Activated T-cell treated with anti-CD3 and anti-CD28 coated beads, Interleukin-2, amount 50 U/mL, for 72 hours (primary cell): Measurements from ENCODE around the gene SHISA9. TPM values are rescaled to one million over a fixed set of nuclear protein-coding genes. Genes with fewer than 3 reads are reported as not detected.

Source experiments
- ATAC-seq, 2 donors: fragments of 150-1000 bp; cut with Tn5 transposase; replicated peaks in 1 of 2; 2 replicates each; pipeline ENCODE4 v1.10.0; 2021; ENCODE audit warnings: moderate library complexity in 2 of 2, mild to moderate bottlenecking in 1 of 2
- DNase-seq, 2 donors: peaks; one replicate each; pipeline ENCODE4 v3.0.0; 2021 to 2022; ENCODE audit warnings: mixed read lengths in 1 of 2
- H3K27ac Mint-ChIP-seq: one replicate; pipeline ENCODE4 v1.8.0; 2022; ENCODE audit warnings: mild to moderate bottlenecking, moderate library complexity, mixed read lengths
- H3K27me3 Mint-ChIP-seq: one replicate; pipeline ENCODE4 v1.8.0; 2022; ENCODE audit warnings: low read depth, mixed read lengths
- H3K36me3 Mint-ChIP-seq, 2 donors: one replicate each; pipeline ENCODE4 v1.8.0; 2022; ENCODE audit warnings: mixed read lengths in 2 of 2, mild to moderate bottlenecking in 1 of 2; ENCODE audit not compliant: insufficient read depth in 2 of 2
- H3K4me1 Mint-ChIP-seq: one replicate; pipeline ENCODE4 v1.8.0; 2022; ENCODE audit warnings: low read depth, mixed read lengths
- H3K4me3 Mint-ChIP-seq, 2 donors: one replicate each; pipeline ENCODE4 v1.8.0; 2022; ENCODE audit warnings: mild to moderate bottlenecking in 2 of 2, mixed read lengths in 2 of 2, moderate library complexity in 2 of 2
- H3K9me3 Mint-ChIP-seq, 2 donors: one replicate each; pipeline ENCODE4 v1.8.0; 2022; ENCODE audit warnings: mixed read lengths in 2 of 2
- total RNA-seq, 2 donors: library from RNA; stranded (reverse); gene quantifications; one replicate each; pipeline ENCODE4 v1.2.3, GENCODE V29; 2022

Gene SHISA9
- total RNA-seq, 2 donors from 2014 or later = 0.14 TPM; not detected in 1

DNA sequence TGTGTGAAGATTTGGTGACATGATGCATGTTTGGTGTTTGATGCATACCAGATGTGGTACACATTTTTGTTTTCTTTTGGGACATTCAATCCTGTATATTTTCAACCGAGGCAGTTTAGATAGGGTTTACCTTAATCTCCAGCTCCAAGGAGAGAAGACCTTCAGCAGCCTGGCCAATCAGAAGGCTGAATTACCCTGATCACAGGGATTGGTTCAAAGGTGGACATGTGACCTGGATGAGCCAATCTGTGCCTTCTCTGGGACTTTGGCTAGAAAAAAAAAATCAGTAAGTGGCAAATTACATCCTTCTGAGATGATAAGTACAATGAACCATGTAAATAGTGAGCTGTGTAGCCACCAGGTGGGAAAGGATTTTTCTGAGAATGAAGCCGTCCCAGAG, 205.1 kb downstream of the SHISA9 start:
- DNase-seq (no peak), ATAC-seq (no peak)
- Mint-ChIP-seq H3K4me3 (no peak overlapping the region), H3K4me1 (no peaks in the 10 kb centered on the region), H3K27me3 (no peaks in the 10 kb centered on the region), H3K36me3 (no peaks in the 10 kb centered on the region), H3K27ac (no peak overlapping the region), H3K9me3 (peaks cover 3 to 4% of the 10 kb centered on the region in 2 donors)

DNA sequence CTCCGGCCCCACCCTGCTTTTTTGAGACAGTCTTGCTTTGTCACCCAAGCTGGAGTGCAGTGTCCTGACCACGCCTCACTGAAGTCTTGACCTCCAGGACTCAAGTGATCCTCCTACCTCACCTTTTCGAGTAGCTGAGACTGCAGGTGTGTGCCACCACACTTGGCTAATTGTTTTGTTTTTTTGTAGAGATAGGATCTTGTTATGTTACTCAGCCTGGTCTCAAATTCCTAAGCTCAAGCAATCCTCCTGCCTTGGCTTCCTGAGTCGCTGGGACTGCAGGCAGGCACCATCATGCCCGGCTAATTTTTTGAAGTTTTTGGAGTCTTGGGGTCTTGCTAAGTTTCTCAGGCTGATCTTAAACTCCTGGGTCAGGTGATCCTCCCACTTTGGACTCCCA, 206.7 kb downstream of the SHISA9 start:
- Mint-ChIP-seq H3K27ac (no peak overlapping the region), H3K4me1 (no peaks in the 10 kb centered on the region), H3K36me3 (no peaks in the 10 kb centered on the region), H3K4me3 (no peak overlapping the region), H3K9me3 (peaks cover 5 to 6% of the 10 kb centered on the region in 2 donors), H3K27me3 (no peaks in the 10 kb centered on the region)
- ATAC-seq = no peak
- DNase-seq = no peak

- no peaks in the 10 kb centered on the region for H3K27me3 Mint-ChIP-seq
- H3K27ac Mint-ChIP-seq = no peak overlapping the region
- H3K36me3 Mint-ChIP-seq = no peaks in the 10 kb centered on the region
- H3K4me1 Mint-ChIP-seq = no peaks in the 10 kb centered on the region
- ATAC-seq (no peak), DNase-seq (no peak)
- H3K4me3 Mint-ChIP-seq = no peak overlapping the region
- H3K9me3 Mint-ChIP-seq = peaks cover 4 to 5% of the 10 kb centered on the region in 2 donors
These were observed 207.8 kb downstream of the SHISA9 start for GRCh38 chr16:13109171-13109570.

- no peak overlapping the region for H3K27ac Mint-ChIP-seq
- no peaks in the 10 kb centered on the region for H3K4me1 Mint-ChIP-seq
- H3K27me3 Mint-ChIP-seq = no peaks in the 10 kb centered on the region
- DNase-seq = no peak
- H3K4me3 Mint-ChIP-seq = no peak overlapping the region
- no peaks in the 10 kb centered on the region for H3K36me3 Mint-ChIP-seq
- peaks cover 4 to 7% of the 10 kb centered on the region in 2 donors for H3K9me3 Mint-ChIP-seq
- ATAC-seq = no peak
These were observed 208.9 kb downstream of the SHISA9 start for GRCh38 chr16:13110124-13110796.

DNA sequence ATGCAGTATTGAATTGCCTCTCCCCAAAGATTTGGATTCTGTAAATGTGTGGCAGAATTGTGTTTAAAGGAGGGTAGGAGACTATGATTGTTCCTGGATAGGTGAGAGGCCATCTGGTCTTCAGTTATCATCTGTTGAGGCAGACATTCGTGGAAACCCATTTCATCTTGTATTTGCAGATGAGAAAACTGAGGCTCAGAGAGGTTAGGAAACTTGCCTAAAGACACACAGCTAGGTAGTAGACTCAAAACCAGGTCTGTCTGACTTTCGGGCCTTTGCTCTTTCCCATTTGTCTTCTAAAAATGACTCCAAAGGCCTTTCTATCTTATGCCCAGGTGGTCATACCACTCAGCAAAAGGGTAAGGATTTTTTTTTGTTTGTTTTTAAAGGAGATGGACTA, 210.3 kb downstream of the SHISA9 start:
- no peak for ATAC-seq
- no peak overlapping the region for H3K4me3 Mint-ChIP-seq
- no peaks in the 10 kb centered on the region for H3K4me1 Mint-ChIP-seq
- no peak for DNase-seq
- H3K36me3 Mint-ChIP-seq = no peaks in the 10 kb centered on the region
- H3K9me3 Mint-ChIP-seq = peaks cover 2 to 8% of the 10 kb centered on the region in 2 donors
- no peaks in the 10 kb centered on the region for H3K27me3 Mint-ChIP-seq
- H3K27ac Mint-ChIP-seq = no peak overlapping the region

DNA sequence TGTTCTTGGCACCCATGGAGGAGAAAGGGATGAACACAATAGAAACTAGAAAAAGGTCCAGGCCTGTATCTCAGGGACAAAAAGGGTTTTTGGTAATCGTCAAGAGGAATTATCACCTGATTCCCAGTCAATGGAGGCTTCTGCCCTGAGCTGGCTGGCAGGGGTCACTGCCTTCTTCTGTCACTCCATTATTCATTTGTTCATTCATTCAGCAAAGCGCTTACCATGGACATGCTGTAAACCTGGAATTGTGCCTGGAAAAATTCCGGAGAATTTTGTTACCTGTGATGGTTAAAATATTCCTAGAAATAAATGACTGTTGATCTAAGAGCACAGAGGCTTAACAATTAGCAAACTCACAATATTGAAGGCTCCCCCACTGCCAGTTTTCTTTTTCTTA, 212.3 kb downstream of the SHISA9 start:
- no peak for DNase-seq
- Mint-ChIP-seq H3K4me3 (no peak overlapping the region), H3K9me3 (peaks cover 2 to 7% of the 10 kb centered on the region in 2 donors), H3K4me1 (no peaks in the 10 kb centered on the region), H3K27ac (no peak overlapping the region), H3K36me3 (no peaks in the 10 kb centered on the region), H3K27me3 (no peaks in the 10 kb centered on the region)
- no peak for ATAC-seq

DNA sequence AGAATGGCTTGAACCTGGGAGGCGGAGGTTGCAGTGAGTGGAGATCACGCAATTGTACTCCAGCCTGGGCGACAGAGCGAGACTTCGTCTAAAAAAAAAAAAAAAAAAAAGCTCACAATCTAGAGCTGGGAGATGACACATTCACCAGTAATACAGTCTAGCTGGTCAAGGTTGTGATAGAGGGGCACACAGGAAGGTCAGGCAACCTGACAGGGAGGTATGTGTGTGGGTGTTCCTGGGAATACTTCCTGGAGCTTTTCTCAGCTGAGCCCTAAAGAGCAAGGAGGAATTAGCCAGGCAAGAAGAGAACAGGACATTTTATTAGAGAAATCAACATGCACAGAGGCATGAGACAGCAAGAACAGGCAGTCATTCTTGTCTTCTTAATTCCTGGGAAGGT, 216.7 kb downstream of the SHISA9 start:
- Mint-ChIP-seq H3K9me3 (peaks cover 0 to 8% of the 10 kb centered on the region in 2 donors), H3K36me3 (no peaks in the 10 kb centered on the region), H3K4me1 (no peaks in the 10 kb centered on the region), H3K4me3 (no peak overlapping the region), H3K27ac (no peak overlapping the region), H3K27me3 (peaks cover 8% of the 10 kb centered on the region)
- DNase-seq (no peak), ATAC-seq (no peak)

DNA sequence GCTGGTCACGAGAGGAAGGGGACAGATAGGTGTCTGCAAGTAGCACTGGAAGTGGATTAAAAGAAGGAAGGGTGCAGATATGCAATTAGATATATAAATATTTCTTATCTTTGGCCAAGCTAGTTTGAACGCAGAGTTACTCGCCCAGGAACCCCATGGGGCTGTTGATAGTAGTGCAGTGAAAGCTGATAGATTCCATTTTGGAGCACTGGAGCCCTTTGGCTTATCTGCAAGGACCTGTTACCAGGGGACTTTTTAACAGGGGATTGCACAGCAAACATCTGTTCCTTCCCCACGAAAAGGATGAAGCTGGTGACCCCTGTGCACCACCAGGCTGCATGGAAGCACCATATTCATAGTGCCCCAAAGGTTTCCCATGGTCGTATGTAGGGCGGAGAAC, 218.7 kb downstream of the SHISA9 start:
- H3K36me3 Mint-ChIP-seq = no peaks in the 10 kb centered on the region
- no peak overlapping the region for H3K27ac Mint-ChIP-seq
- no peak for DNase-seq
- no peak for ATAC-seq
- H3K4me3 Mint-ChIP-seq = no peak overlapping the region
- H3K27me3 Mint-ChIP-seq = peaks cover 8% of the 10 kb centered on the region
- H3K9me3 Mint-ChIP-seq = peaks cover 0 to 6% of the 10 kb centered on the region in 2 donors
- H3K4me1 Mint-ChIP-seq = no peaks in the 10 kb centered on the region

- no peaks in the 10 kb centered on the region for H3K36me3 Mint-ChIP-seq
- H3K4me3 Mint-ChIP-seq = no peak overlapping the region
- H3K4me1 Mint-ChIP-seq = no peaks in the 10 kb centered on the region
- H3K27ac Mint-ChIP-seq = no peak overlapping the region
- peaks cover 8% of the 10 kb centered on the region for H3K27me3 Mint-ChIP-seq
- no peak for ATAC-seq
- H3K9me3 Mint-ChIP-seq = peaks cover 0 to 6% of the 10 kb centered on the region in 2 donors
- no peak for DNase-seq
These were observed 219.2 kb downstream of the SHISA9 start for GRCh38 chr16:13120557-13120956.

DNA sequence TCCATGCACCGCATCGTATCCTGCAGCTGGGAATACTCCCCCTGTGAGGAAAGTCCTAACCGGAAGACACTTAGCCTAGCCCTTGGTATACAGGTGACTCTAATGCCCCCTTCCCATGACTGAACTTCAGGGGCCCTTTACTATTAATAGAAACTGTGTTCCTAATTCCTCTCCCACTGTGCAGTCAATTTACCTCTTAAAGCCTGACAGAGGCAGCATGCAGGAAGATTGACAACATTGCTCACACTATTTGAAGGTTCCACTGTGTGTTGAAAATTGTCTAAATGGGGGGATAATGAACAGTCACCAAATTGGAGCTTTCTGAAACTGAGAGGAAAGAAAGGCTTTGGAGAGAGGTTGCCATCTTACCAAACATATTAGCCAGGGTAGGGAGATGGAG, 222.6 kb downstream of the SHISA9 start:
- ATAC-seq (no peak), DNase-seq (no peak)
- H3K9me3 Mint-ChIP-seq = peaks cover 0 to 3% of the 10 kb centered on the region in 2 donors
- peaks cover 8% of the 10 kb centered on the region for H3K27me3 Mint-ChIP-seq
- H3K27ac Mint-ChIP-seq = no peak overlapping the region
- no peaks in the 10 kb centered on the region for H3K36me3 Mint-ChIP-seq
- H3K4me3 Mint-ChIP-seq = no peak overlapping the region
- no peaks in the 10 kb centered on the region for H3K4me1 Mint-ChIP-seq

GRCh38 chr16:13127144-13127543, 225.7 kb downstream of the SHISA9 start:
- H3K4me1 Mint-ChIP-seq = no peaks in the 10 kb centered on the region
- no peak overlapping the region for H3K27ac Mint-ChIP-seq
- no peak overlapping the region for H3K4me3 Mint-ChIP-seq
- no peak for ATAC-seq
- H3K9me3 Mint-ChIP-seq = peaks cover 3 to 7% of the 10 kb centered on the region in 2 donors
- no peaks in the 10 kb centered on the region for H3K36me3 Mint-ChIP-seq
- no peaks in the 10 kb centered on the region for H3K27me3 Mint-ChIP-seq
- no peak for DNase-seq

GRCh38 chr16:13130586-13130985, 229.2 kb downstream of the SHISA9 start:
- no peak overlapping the region for H3K4me3 Mint-ChIP-seq
- ATAC-seq (no peak), DNase-seq (no peak)
- peaks cover 5% of the 10 kb centered on the region for H3K27me3 Mint-ChIP-seq
- H3K9me3 Mint-ChIP-seq = peaks cover 4 to 11% of the 10 kb centered on the region in 2 donors
- H3K4me1 Mint-ChIP-seq = no peaks in the 10 kb centered on the region
- no peaks in the 10 kb centered on the region for H3K36me3 Mint-ChIP-seq
- no peak overlapping the region for H3K27ac Mint-ChIP-seq

- peaks cover 3 to 9% of the 10 kb centered on the region in 2 donors for H3K9me3 Mint-ChIP-seq
- no peaks in the 10 kb centered on the region for H3K4me1 Mint-ChIP-seq
- no peak overlapping the region for H3K27ac Mint-ChIP-seq
- H3K36me3 Mint-ChIP-seq = no peaks in the 10 kb centered on the region
- H3K27me3 Mint-ChIP-seq = peaks cover 5% of the 10 kb centered on the region
- ATAC-seq (no peak), DNase-seq (no peak)
- no peak overlapping the region for H3K4me3 Mint-ChIP-seq
These were observed 233.4 kb downstream of the SHISA9 start for GRCh38 chr16:13134836-13135235.

DNA sequence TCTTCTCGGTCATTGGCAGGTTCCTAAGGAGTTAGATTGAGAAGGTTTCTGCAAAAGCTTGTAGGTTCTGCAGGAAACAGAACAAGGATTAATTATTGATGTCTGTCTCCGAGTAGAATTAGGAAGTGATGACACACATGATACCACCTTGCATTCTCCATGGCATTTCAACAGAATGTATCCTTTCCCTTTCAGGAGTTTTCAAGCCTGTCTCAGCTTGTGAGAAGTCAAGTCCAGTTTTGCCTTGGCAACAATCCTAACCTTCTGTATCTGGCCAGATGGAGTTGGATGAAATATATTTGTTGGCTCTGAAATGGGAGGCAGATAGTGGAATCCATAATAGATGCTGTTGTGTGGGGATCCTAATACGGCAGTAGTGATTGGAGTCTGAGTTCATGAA, 235.5 kb downstream of the SHISA9 start:
- ATAC-seq (no peak), DNase-seq (no peak)
- Mint-ChIP-seq H3K9me3 (peaks cover 3 to 10% of the 10 kb centered on the region in 2 donors), H3K4me1 (no peaks in the 10 kb centered on the region), H3K27ac (no peak overlapping the region), H3K27me3 (peaks cover 5% of the 10 kb centered on the region), H3K4me3 (no peak overlapping the region), H3K36me3 (no peaks in the 10 kb centered on the region)
